IMR-90 (cell line): ENCODE measurements around the gene CAVIN1.

Source experiments
- FOS ChIP-seq: fragments of 150-350 bp; IDR thresholded peaks from 2 replicates; pipeline ENCODE4 v1.6.1; 2016; ENCODE audit warnings: low read depth, low read length
- TF ChIP-seq, protein P1 (sequence below): conservative IDR thresholded peaks from 2 replicates; pipeline ENCODE4 v1.5.1; 2012; ENCODE audit warnings: mild to moderate bottlenecking, low read depth, low read length, improper control_type of control experiment

- TF ChIP-seq, protein P1, sequence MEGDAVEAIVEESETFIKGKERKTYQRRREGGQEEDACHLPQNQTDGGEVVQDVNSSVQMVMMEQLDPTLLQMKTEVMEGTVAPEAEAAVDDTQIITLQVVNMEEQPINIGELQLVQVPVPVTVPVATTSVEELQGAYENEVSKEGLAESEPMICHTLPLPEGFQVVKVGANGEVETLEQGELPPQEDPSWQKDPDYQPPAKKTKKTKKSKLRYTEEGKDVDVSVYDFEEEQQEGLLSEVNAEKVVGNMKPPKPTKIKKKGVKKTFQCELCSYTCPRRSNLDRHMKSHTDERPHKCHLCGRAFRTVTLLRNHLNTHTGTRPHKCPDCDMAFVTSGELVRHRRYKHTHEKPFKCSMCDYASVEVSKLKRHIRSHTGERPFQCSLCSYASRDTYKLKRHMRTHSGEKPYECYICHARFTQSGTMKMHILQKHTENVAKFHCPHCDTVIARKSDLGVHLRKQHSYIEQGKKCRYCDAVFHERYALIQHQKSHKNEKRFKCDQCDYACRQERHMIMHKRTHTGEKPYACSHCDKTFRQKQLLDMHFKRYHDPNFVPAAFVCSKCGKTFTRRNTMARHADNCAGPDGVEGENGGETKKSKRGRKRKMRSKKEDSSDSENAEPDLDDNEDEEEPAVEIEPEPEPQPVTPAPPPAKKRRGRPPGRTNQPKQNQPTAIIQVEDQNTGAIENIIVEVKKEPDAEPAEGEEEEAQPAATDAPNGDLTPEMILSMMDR, result no peak
- TF ChIP-seq FOS, result no peak
Observed at GRCh38 chr17:42363767-42364585, 59.1 kb downstream of the CAVIN1 start.
